ENCODE results near the gene ZBTB20. TPM values are rescaled to one million over a fixed set of nuclear protein-coding genes. Genes with fewer than 3 reads are reported as not detected.
A peak's percentile ranks its signal among the peaks of the same experiment; 100 is the strongest.

ZBTB20 gene
- total RNA-seq, 1 experiment from 2014 or later: 12.8 TPM

- H3K4me1 ChIP-seq: peaks cover 38% of the 10 kb centered on the region
- Mint-ChIP-seq H3K27ac (ENCODE audit: unreplicated experiment) (no peak overlapping the region), H3K9me3 (ENCODE audit: unreplicated experiment) (no peaks in the 10 kb centered on the region), H3K4me3 (ENCODE audit: unreplicated experiment) (no peak overlapping the region), H3K36me3 (ENCODE audit: insufficient read depth, unreplicated experiment) (peaks cover 23% of the 10 kb centered on the region), H3K4me1 (ENCODE audit: low read depth, unreplicated experiment) (peaks cover 9% of the 10 kb centered on the region), H3K27me3 (ENCODE audit: insufficient read depth, unreplicated experiment) (no peaks in the 10 kb centered on the region)
- intact Hi-C loops (cut with micrococcal nuclease; ENCODE audit: unreplicated experiment): no loop called here
- TF ChIP-seq CTCF (IDR thresholded peaks at IDR 0.05; ENCODE audit: insufficient read depth in 1 of 2, low read depth in 1 of 2, low read length in 1 of 2, severe bottlenecking in 1 of 2, unreplicated experiment in 1 of 2): no peak
- no TSS peak for BruUV-seq (replicated peaks)
- CTCF ChIA-PET: no interaction called here
- POLR2A ChIA-PET: interaction anchor here (1.0 kb wide), 1 partner anchor 9 kb away, joined by 6 read pairs; no protein-coding TSS in a partner anchor
- DNase-seq: peak; percentile 25 to 54
- H3K4me3 ChIP-seq (ENCODE audit: low read depth, low read length): no peak overlapping the region
- no peaks in the 10 kb centered on the region for H3K27me3 ChIP-seq (replicated peaks; ENCODE audit: control insufficient read depth, insufficient read depth, low read length)
- H3K9me3 ChIP-seq: no peaks in the 10 kb centered on the region
- no peaks in the 10 kb centered on the region for H3K36me3 ChIP-seq (ENCODE audit: control insufficient read depth, insufficient read depth, low read length)
Observed at GRCh38 chr3:114739627-114740026, 407.5 kb downstream of the ZBTB20 start.

GRCh38 chr3:114732353-114732752, 414.7 kb downstream of the ZBTB20 start:
- POLR2A ChIA-PET: no interaction called here

GRCh38 chr3:114730397-114730796, 416.7 kb downstream of the ZBTB20 start:
- H3K27me3 ChIP-seq (replicated peaks; ENCODE audit: control insufficient read depth, insufficient read depth, low read length): no peaks in the 10 kb centered on the region
- Mint-ChIP-seq H3K4me3 (ENCODE audit: unreplicated experiment) (no peak overlapping the region), H3K27ac (ENCODE audit: unreplicated experiment) (no peak overlapping the region), H3K9me3 (ENCODE audit: unreplicated experiment) (no peaks in the 10 kb centered on the region), H3K27me3 (ENCODE audit: insufficient read depth, unreplicated experiment) (no peaks in the 10 kb centered on the region), H3K4me1 (ENCODE audit: low read depth, unreplicated experiment) (peaks cover 25% of the 10 kb centered on the region), H3K36me3 (ENCODE audit: insufficient read depth, unreplicated experiment) (no peaks in the 10 kb centered on the region)
- H3K4me3 ChIP-seq (ENCODE audit: low read depth, low read length): no peak overlapping the region
- DNase-seq: peak; percentile 29 to 35
- H3K9me3 ChIP-seq: no peaks in the 10 kb centered on the region
- H3K36me3 ChIP-seq (ENCODE audit: control insufficient read depth, insufficient read depth, low read length): no peaks in the 10 kb centered on the region
- TF ChIP-seq CTCF (IDR thresholded peaks at IDR 0.05; ENCODE audit: insufficient read depth in 1 of 2, low read depth in 1 of 2, low read length in 1 of 2, severe bottlenecking in 1 of 2, unreplicated experiment in 1 of 2): no peak
- intact Hi-C loops (cut with micrococcal nuclease; ENCODE audit: unreplicated experiment): loop anchor here (1.0 kb wide), 1 partner anchor 15 kb away; no protein-coding TSS in a partner anchor
- CTCF ChIA-PET: no interaction called here
- peaks cover 22% of the 10 kb centered on the region for H3K4me1 ChIP-seq
- POLR2A ChIA-PET: interaction anchor here (0.9 kb wide), 1 partner anchor 9 kb away, joined by 6 read pairs; no protein-coding TSS in a partner anchor
- no TSS peak for BruUV-seq (replicated peaks)

More at GRCh38 chr3:114732353-114732752, 414.7 kb downstream of the ZBTB20 start:
- no peaks in the 10 kb centered on the region for H3K36me3 ChIP-seq (ENCODE audit: control insufficient read depth, insufficient read depth, low read length)
- Mint-ChIP-seq H3K4me3 (ENCODE audit: unreplicated experiment) (no peak overlapping the region), H3K27me3 (ENCODE audit: insufficient read depth, unreplicated experiment) (no peaks in the 10 kb centered on the region), H3K27ac (ENCODE audit: unreplicated experiment) (peak overlapping the region; percentile 9), H3K4me1 (ENCODE audit: low read depth, unreplicated experiment) (peaks cover 17% of the 10 kb centered on the region), H3K9me3 (ENCODE audit: unreplicated experiment) (no peaks in the 10 kb centered on the region), H3K36me3 (ENCODE audit: insufficient read depth, unreplicated experiment) (no peaks in the 10 kb centered on the region)
- intact Hi-C loops (cut with micrococcal nuclease; ENCODE audit: unreplicated experiment): no loop called here
- no peak for DNase-seq
- CTCF ChIA-PET: no interaction called here
- TF ChIP-seq CTCF (IDR thresholded peaks at IDR 0.05; ENCODE audit: insufficient read depth in 1 of 2, low read depth in 1 of 2, low read length in 1 of 2, severe bottlenecking in 1 of 2, unreplicated experiment in 1 of 2): no peak
- BruUV-seq (replicated peaks): no TSS peak
- no peaks in the 10 kb centered on the region for H3K9me3 ChIP-seq
- peaks cover 22% of the 10 kb centered on the region for H3K4me1 ChIP-seq
- H3K4me3 ChIP-seq (ENCODE audit: low read depth, low read length): no peak overlapping the region
- H3K27me3 ChIP-seq (replicated peaks; ENCODE audit: control insufficient read depth, insufficient read depth, low read length): no peaks in the 10 kb centered on the region

Data from Caco-2 (cell line).